ENCODE measurements around the gene ZNF837.

Gene ZNF837

DNA sequence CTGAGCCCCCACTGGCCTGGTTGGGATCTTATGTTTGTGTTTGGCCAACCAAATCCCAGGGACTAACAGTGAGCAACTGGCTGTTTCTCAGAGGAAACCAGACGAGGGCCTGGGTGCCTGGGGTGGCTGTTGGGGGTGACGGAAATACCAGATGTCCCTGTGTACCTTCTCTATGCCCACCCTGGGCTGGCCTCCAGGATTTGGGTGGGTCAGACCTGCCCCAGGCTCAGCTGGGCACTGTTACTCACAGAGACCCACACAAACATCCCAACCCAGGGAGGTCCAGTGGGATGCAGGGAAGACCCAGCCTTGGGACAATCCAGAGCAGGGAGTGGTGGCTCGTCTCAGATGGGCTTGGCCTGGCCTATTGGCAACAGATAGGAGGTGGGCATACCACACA, 45.2 kb downstream of the ZNF837 start:
- no peak overlapping the region for H3K4me3 ChIP-seq (ENCODE audit: low read length)
- no peak for DNase-seq (ENCODE audit: low read depth)
- no peak for TF ChIP-seq CTCF (conservative IDR thresholded peaks at IDR 0.05; ENCODE audit: low read depth, low read length)

- H3K4me3 ChIP-seq (ENCODE audit: low read length) = no peak overlapping the region
- no peak for TF ChIP-seq CTCF (conservative IDR thresholded peaks at IDR 0.05; ENCODE audit: low read depth, low read length)
- no peak for DNase-seq (ENCODE audit: low read depth)
Measured at GRCh38 chr19:58334691-58335249, 46.1 kb downstream of the ZNF837 start.

DNA sequence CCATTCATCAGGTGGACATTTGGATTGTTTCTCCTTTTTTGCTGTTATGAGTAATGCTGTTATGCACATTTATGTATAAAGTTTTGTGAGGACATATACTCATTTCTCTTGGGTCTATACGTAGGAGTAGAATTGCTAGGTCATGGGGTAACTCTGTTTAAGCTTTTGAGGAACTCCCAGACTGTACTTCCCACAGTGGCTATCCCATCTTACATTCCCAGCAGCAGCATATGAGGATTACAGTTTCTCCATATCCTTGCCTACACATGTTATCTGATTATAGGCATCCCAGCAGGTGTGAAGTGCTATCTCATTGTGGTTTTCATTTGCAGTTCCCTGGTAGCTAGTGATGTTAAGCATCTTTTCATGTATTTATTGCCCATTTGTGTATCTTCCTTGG, 48.1 kb downstream of the ZNF837 start:
- TF ChIP-seq CTCF (conservative IDR thresholded peaks at IDR 0.05; ENCODE audit: low read depth, low read length) = no peak
- no peak for DNase-seq (ENCODE audit: low read depth)
- no peak overlapping the region for H3K4me3 ChIP-seq (ENCODE audit: low read length)

GRCh38 chr19:58330458-58330857, 50.4 kb downstream of the ZNF837 start:
- peak; percentile 51 for DNase-seq (ENCODE audit: low read depth)
- TF ChIP-seq CTCF (conservative IDR thresholded peaks at IDR 0.05; ENCODE audit: low read depth, low read length) = no peak

GRCh38 chr19:58328999-58329398, 51.8 kb downstream of the ZNF837 start:
- DNase-seq (ENCODE audit: low read depth) = no peak
- TF ChIP-seq CTCF (conservative IDR thresholded peaks at IDR 0.05; ENCODE audit: low read depth, low read length) = peak; percentile 22
- H3K4me3 ChIP-seq (ENCODE audit: low read length) = no peak overlapping the region

More at GRCh38 chr19:58330458-58330857, 50.4 kb downstream of the ZNF837 start:
- H3K4me3 ChIP-seq (ENCODE audit: low read length) = no peak overlapping the region

DNA sequence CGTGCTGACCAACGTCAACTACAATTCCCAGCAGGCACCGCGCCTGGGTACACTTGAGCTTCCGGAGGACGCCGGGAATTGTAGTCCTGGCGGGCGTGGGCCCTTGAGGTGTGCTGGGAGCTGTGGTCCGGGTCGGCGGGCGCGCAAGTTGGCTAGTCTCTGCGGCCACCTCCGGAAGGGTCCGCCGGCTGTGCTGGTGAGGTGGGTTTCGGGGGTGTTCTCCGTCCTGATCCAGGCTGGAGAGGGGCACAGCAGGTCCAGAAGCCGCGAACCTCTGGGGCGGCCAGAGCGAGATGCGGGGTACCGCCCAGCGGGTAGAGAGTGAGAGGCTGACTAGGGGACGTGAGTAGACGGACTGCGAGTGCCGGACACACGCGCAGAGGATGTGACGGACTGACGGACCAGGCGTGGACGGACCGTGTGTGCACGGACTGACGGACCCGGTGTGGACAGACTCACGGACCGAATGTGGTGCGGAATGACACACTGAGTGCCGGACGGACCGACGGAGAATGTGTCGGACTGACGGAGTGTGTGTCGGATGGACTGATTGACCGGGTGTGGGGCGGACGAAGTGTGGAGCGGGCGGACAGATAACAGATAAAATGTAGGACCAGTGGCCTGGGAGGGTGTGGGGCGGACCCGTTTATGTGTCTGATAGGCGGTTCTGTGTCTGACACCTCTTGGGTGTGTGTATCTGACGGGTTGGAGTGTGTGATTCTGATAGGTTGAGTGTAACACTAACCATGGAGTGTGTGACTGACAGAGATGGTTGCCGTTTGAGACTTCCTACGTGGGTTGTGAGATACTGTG, 53.7 kb downstream of the ZNF837 start, which contains the start of gene ZSCAN22:
Gene ZSCAN22 (plus strand): TSS at position 81 of the 813 bp plus-strand sequence. CDS start 7,809 bp downstream, outside the sequence.
- peak; percentile 82 for DNase-seq (ENCODE audit: low read depth)
- H3K4me3 ChIP-seq (ENCODE audit: low read length) = peak within 1 kb of the TSS; percentile 96
- TF ChIP-seq CTCF (conservative IDR thresholded peaks at IDR 0.05; ENCODE audit: low read depth, low read length) = no peak

DNA sequence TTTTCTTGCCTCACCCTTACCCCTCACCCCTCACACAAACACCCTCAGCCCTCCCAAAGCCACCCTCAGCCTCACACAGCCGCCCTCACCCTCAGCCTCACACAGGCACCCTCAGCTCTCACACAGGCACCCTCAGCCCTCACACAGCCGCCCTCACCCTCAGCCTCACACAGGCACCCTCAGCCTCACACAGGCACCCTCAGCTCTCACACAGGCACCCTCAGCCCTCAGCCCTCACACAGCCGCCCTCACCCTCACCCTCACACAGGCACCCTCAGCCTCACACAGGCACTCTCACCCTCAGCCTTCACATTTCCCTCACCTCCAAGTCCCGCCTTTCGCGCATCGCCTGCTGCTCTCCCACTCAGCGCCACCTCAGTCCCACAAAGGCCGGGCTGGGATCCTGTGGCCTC, 54.3 kb downstream of the ZNF837 start:
- TF ChIP-seq CTCF (conservative IDR thresholded peaks at IDR 0.05; ENCODE audit: low read depth, low read length) = no peak
- no peak for DNase-seq (ENCODE audit: low read depth)

More for the DNA sequence above, 54.3 kb downstream of the ZNF837 start:
- peak overlapping the region; percentile 96 for H3K4me3 ChIP-seq (ENCODE audit: low read length)

Measured in retinal pigment epithelial cell (primary cell).